WTC11 (cell line): ENCODE results near the gene VWF. TPM values are rescaled to one million over a fixed set of nuclear protein-coding genes. Genes with fewer than 3 reads are reported as not detected.

Experiments
- ATAC-seq: fragments of 200-7000 bp; cut with Tn5 transposase; 2 replicates; pipeline ENCODE4 v1.10.0; 2021; ENCODE audit warnings: mild to moderate bottlenecking, moderate library complexity
- CTCF ChIA-PET: fragments of 300-600 bp; sonication (Branson Sonifier 250); formaldehyde crosslinking; loops from one replicate; lab custom pipeline; 2021; ENCODE audit warnings: antibody characterized with exemption; lab: Charles Lee
- POLR2A ChIA-PET: fragments of 350-600 bp; sonication (Branson Sonifier 250); formaldehyde crosslinking; loops from one replicate; lab custom pipeline; 2021; ENCODE audit warnings: antibody characterized with exemption; lab: Charles Lee
- DNase-seq: peaks from one replicate; pipeline ENCODE4 v3.0.0; 2021; ENCODE audit warnings: low spot score
- H3K27ac Mint-ChIP-seq: 2 replicates; pipeline ENCODE4 v1.8.0; 2021; ENCODE audit warnings: mixed read lengths
- H3K27me3 Mint-ChIP-seq: 2 replicates; pipeline ENCODE4 v1.8.0; 2021; ENCODE audit warnings: low read depth, mild to moderate bottlenecking, moderate library complexity, mixed read lengths
- H3K36me3 Mint-ChIP-seq: 2 replicates; pipeline ENCODE4 v1.8.0; 2021; ENCODE audit warnings: mixed read lengths
- H3K4me1 Mint-ChIP-seq: 2 replicates; pipeline ENCODE4 v1.8.0; 2022; ENCODE audit warnings: mixed read lengths
- H3K4me3 Mint-ChIP-seq: 2 replicates; pipeline ENCODE4 v1.8.0; 2021; ENCODE audit warnings: mild to moderate bottlenecking, moderate library complexity, mixed read lengths
- H3K9me3 Mint-ChIP-seq: 2 replicates; pipeline ENCODE4 v1.8.0; 2021; ENCODE audit warnings: mixed read lengths
- AFF4 ChIP-seq: sonication (generic); formaldehyde crosslinking; IDR thresholded peaks from 2 replicates; pipeline ENCODE4 v1.8.1; 2023; ENCODE audit warnings: mild to moderate bottlenecking, missing genetic modification reagents, borderline replicate concordance
- AR ChIP-seq: fragments of 250-450 bp; sonication (Bioruptor Pico); IDR thresholded peaks from 2 replicates; pipeline ENCODE4 v1.9.0; 2021; ENCODE audit warnings: mild to moderate bottlenecking
- ATF6 ChIP-seq: sonication (generic); formaldehyde crosslinking; IDR thresholded peaks from 2 replicates; pipeline ENCODE4 v1.8.1; 2023; ENCODE audit warnings: mild to moderate bottlenecking, missing genetic modification reagents
- ERG ChIP-seq: fragments of 250-450 bp; sonication (Bioruptor Pico); IDR thresholded peaks from 2 replicates; pipeline ENCODE4 v1.8.0; 2021; ENCODE audit warnings: mild to moderate bottlenecking
- FOXJ3 ChIP-seq: sonication (generic); formaldehyde crosslinking; IDR thresholded peaks from 2 replicates; pipeline ENCODE4 v1.9.0; 2021; ENCODE audit warnings: missing genetic modification reagents, mild to moderate bottlenecking, borderline replicate concordance
- FOXK1 ChIP-seq: sonication (generic); formaldehyde crosslinking; IDR thresholded peaks from 2 replicates; pipeline ENCODE4 v1.8.0; 2022; ENCODE audit warnings: mild to moderate bottlenecking, moderate library complexity, missing genetic modification reagents
- IRF1 ChIP-seq: sonication (generic); formaldehyde crosslinking; IDR thresholded peaks from 2 replicates; pipeline ENCODE4 v1.8.0; 2023; ENCODE audit warnings: missing genetic modification reagents
- NR2C2 ChIP-seq: sonication (generic); formaldehyde crosslinking; IDR thresholded peaks from 2 replicates; pipeline ENCODE4 v1.8.0; 2022; ENCODE audit warnings: mild to moderate bottlenecking, missing genetic modification reagents
- OVOL2 ChIP-seq: fragments of 250-450 bp; sonication (Bioruptor Pico); IDR thresholded peaks from 2 replicates; pipeline ENCODE4 v1.9.0; 2021; ENCODE audit warnings: mild to moderate bottlenecking, borderline replicate concordance
- STAT6 ChIP-seq: sonication (generic); formaldehyde crosslinking; conservative IDR thresholded peaks from 2 replicates; pipeline ENCODE4 v1.8.1; 2023; ENCODE audit warnings: mild to moderate bottlenecking, low read depth, missing genetic modification reagents, moderate library complexity
- TEAD4 ChIP-seq: sonication (generic); formaldehyde crosslinking; IDR thresholded peaks from 2 replicates; pipeline ENCODE4 v1.8.0; 2022; ENCODE audit warnings: mild to moderate bottlenecking, missing genetic modification reagents
- ZNF281 ChIP-seq: sonication (generic); formaldehyde crosslinking; IDR thresholded peaks from 2 replicates; pipeline ENCODE4 v1.8.0; 2023; ENCODE audit warnings: mild to moderate bottlenecking, missing genetic modification reagents
- ZNF317 ChIP-seq: sonication (generic); formaldehyde crosslinking; IDR thresholded peaks from 2 replicates; pipeline ENCODE4 v1.8.1; 2023; ENCODE audit warnings: low read depth, mild to moderate bottlenecking, moderate library complexity, missing genetic modification reagents, borderline replicate concordance
- ZNF416 ChIP-seq: fragments of 250-450 bp; sonication (Bioruptor Pico); IDR thresholded peaks from 2 replicates; pipeline ENCODE4 v1.9.0; 2021; ENCODE audit warnings: mild to moderate bottlenecking, inconsistent platforms
- ZNF425 ChIP-seq: fragments of 250-450 bp; sonication (Bioruptor Pico); conservative IDR thresholded peaks from 2 replicates; pipeline ENCODE4 v1.9.0; 2021; ENCODE audit warnings: mild to moderate bottlenecking
- ZNF671 ChIP-seq: fragments of 250-450 bp; sonication (Bioruptor Pico); IDR thresholded peaks from 2 replicates; pipeline ENCODE4 v1.8.0; 2021; ENCODE audit warnings: mild to moderate bottlenecking
- total RNA-seq: library from RNA; stranded (reverse); gene quantifications from 3 replicates; pipeline ENCODE4 v1.2.3, GENCODE V29; 2021

The VWF gene
- total RNA-seq, 1 experiment from 2014 or later: 0.48 TPM

GRCh38 chr12:6042446-6042845 is 82.0 kb downstream of the VWF start:
- peaks cover 17% of the 10 kb centered on the region for H3K4me1 Mint-ChIP-seq
- ATAC-seq (no peak), DNase-seq (no peak)
- no peak overlapping the region for H3K4me3 Mint-ChIP-seq
- no peaks in the 10 kb centered on the region for H3K9me3 Mint-ChIP-seq
- no peak overlapping the region for H3K27ac Mint-ChIP-seq
- CTCF ChIA-PET: interaction anchor here (3.0 kb wide), 1 partner anchor 54 kb away, joined by 15 read pairs; no protein-coding TSS in a partner anchor
- H3K27me3 Mint-ChIP-seq: peaks cover 11% of the 10 kb centered on the region
- POLR2A ChIA-PET: no interaction called here
- TF ChIP-seq IRF1 (CRISPR knock-in tag): no peak
- no peak for TF ChIP-seq OVOL2 (CRISPR knock-in tag)
- no peak for TF ChIP-seq FOXJ3
- TF ChIP-seq TEAD4 (CRISPR knock-in tag): no peak
- TF ChIP-seq FOXK1 (CRISPR knock-in tag): no peak
- TF ChIP-seq ZNF671 (CRISPR knock-in tag): no peak
- no peak for TF ChIP-seq AFF4 (CRISPR knock-in tag)
- no peak for TF ChIP-seq ZNF281 (CRISPR knock-in tag)
- no peaks in the 10 kb centered on the region for H3K36me3 Mint-ChIP-seq

- CTCF ChIA-PET: interaction anchor here (0.7 to 3.0 kb wide), 2 partner anchors 53 to 130 kb away, joined by 4 to 15 read pairs; no protein-coding TSS in a partner anchor
- H3K4me3 Mint-ChIP-seq: no peak overlapping the region
- no peak for TF ChIP-seq NR2C2 (CRISPR knock-in tag)
- TF ChIP-seq ERG (CRISPR knock-in tag): no peak
- TF ChIP-seq ZNF317 (CRISPR knock-in tag): no peak
- no peak for TF ChIP-seq AR (CRISPR knock-in tag)
- TF ChIP-seq STAT6 (CRISPR knock-in tag): no peak
- no peak for TF ChIP-seq ATF6
- TF ChIP-seq ZNF416 (CRISPR knock-in tag): no peak
- no peak for TF ChIP-seq ZNF425 (CRISPR knock-in tag)
Observed at GRCh38 chr12:6041891-6042290, 82.6 kb downstream of the VWF start.

More at GRCh38 chr12:6041891-6042290, 82.6 kb downstream of the VWF start:
- ATAC-seq: no peak
- POLR2A ChIA-PET: no interaction called here
- DNase-seq: no peak
- Mint-ChIP-seq H3K9me3 (no peaks in the 10 kb centered on the region), H3K36me3 (no peaks in the 10 kb centered on the region), H3K4me1 (peaks cover 17% of the 10 kb centered on the region), H3K27ac (no peak overlapping the region), H3K27me3 (peaks cover 11% of the 10 kb centered on the region)
